ENCODE results near the gene SGO1.

Gene SGO1

GRCh38 chr3:20154928-20155327 lies 31.1 kb downstream of the SGO1 start:
- Histone ChIP-seq H3K36me3 (ENCODE audit: control insufficient read depth, insufficient read depth, low read length) (peaks cover 28% of the 10 kb centered on the region), H3K27me3 (ENCODE audit: control insufficient read depth, insufficient read depth, low read length) (no peaks in the 10 kb centered on the region), H3K27ac (ENCODE audit: low read depth, low read length) (no peak overlapping the region), H3K4me1 (ENCODE audit: control insufficient read depth, insufficient read depth, low read length) (no peaks in the 10 kb centered on the region), H3K9ac (ENCODE audit: low read depth, low read length) (no peak overlapping the region), H3K4me3 (ENCODE audit: low read depth, low read length) (no peak overlapping the region), H3K9me3 (ENCODE audit: control insufficient read depth, insufficient read depth, low read length) (no peaks in the 10 kb centered on the region)

- no peaks in the 10 kb centered on the region for H3K27me3 ChIP-seq (ENCODE audit: control insufficient read depth, insufficient read depth, low read length)
- H3K36me3 ChIP-seq (ENCODE audit: control insufficient read depth, insufficient read depth, low read length): peaks cover 20% of the 10 kb centered on the region
- no peak overlapping the region for H3K27ac ChIP-seq (ENCODE audit: low read depth, low read length)
- H3K4me1 ChIP-seq (ENCODE audit: control insufficient read depth, insufficient read depth, low read length): no peaks in the 10 kb centered on the region
- H3K4me3 ChIP-seq (ENCODE audit: low read depth, low read length): no peak overlapping the region
- no peaks in the 10 kb centered on the region for H3K9me3 ChIP-seq (ENCODE audit: control insufficient read depth, insufficient read depth, low read length)
- H3K9ac ChIP-seq (ENCODE audit: low read depth, low read length): no peak overlapping the region
Observed at GRCh38 chr3:20154078-20154477, 31.9 kb downstream of the SGO1 start.

- no peaks in the 10 kb centered on the region for H3K4me1 ChIP-seq (ENCODE audit: control insufficient read depth, insufficient read depth, low read length)
- H3K36me3 ChIP-seq (ENCODE audit: control insufficient read depth, insufficient read depth, low read length): no peaks in the 10 kb centered on the region
- no peak overlapping the region for H3K4me3 ChIP-seq (ENCODE audit: low read depth, low read length)
- no peaks in the 10 kb centered on the region for H3K9me3 ChIP-seq (ENCODE audit: control insufficient read depth, insufficient read depth, low read length)
- no peaks in the 10 kb centered on the region for H3K27me3 ChIP-seq (ENCODE audit: control insufficient read depth, insufficient read depth, low read length)
- H3K27ac ChIP-seq (ENCODE audit: low read depth, low read length): no peak overlapping the region
- no peak overlapping the region for H3K9ac ChIP-seq (ENCODE audit: low read depth, low read length)
Observed at GRCh38 chr3:20148466-20148865, 37.5 kb downstream of the SGO1 start.

GRCh38 chr3:20147361-20147760 lies 38.6 kb downstream of the SGO1 start:
- Histone ChIP-seq H3K27me3 (ENCODE audit: control insufficient read depth, insufficient read depth, low read length) (no peaks in the 10 kb centered on the region), H3K36me3 (ENCODE audit: control insufficient read depth, insufficient read depth, low read length) (no peaks in the 10 kb centered on the region), H3K27ac (ENCODE audit: low read depth, low read length) (no peak overlapping the region), H3K9ac (ENCODE audit: low read depth, low read length) (no peak overlapping the region), H3K9me3 (ENCODE audit: control insufficient read depth, insufficient read depth, low read length) (no peaks in the 10 kb centered on the region), H3K4me3 (ENCODE audit: low read depth, low read length) (no peak overlapping the region), H3K4me1 (ENCODE audit: control insufficient read depth, insufficient read depth, low read length) (0 out of 2 replicates have a peak, but pooled peaks cover 2% of the 10 kb centered on the region)

GRCh38 chr3:20146301-20146700 lies 39.7 kb downstream of the SGO1 start:
- Histone ChIP-seq H3K9ac (ENCODE audit: low read depth, low read length) (no peak overlapping the region), H3K27ac (ENCODE audit: low read depth, low read length) (no peak overlapping the region), H3K4me1 (ENCODE audit: control insufficient read depth, insufficient read depth, low read length) (0 out of 2 replicates have a peak, but pooled peaks cover 4% of the 10 kb centered on the region), H3K9me3 (ENCODE audit: control insufficient read depth, insufficient read depth, low read length) (no peaks in the 10 kb centered on the region), H3K4me3 (ENCODE audit: low read depth, low read length) (no peak overlapping the region), H3K27me3 (ENCODE audit: control insufficient read depth, insufficient read depth, low read length) (no peaks in the 10 kb centered on the region), H3K36me3 (ENCODE audit: control insufficient read depth, insufficient read depth, low read length) (no peaks in the 10 kb centered on the region)

- Histone ChIP-seq H3K9ac (ENCODE audit: low read depth, low read length) (no peak overlapping the region), H3K27me3 (ENCODE audit: control insufficient read depth, insufficient read depth, low read length) (no peaks in the 10 kb centered on the region), H3K4me3 (ENCODE audit: low read depth, low read length) (no peak overlapping the region), H3K36me3 (ENCODE audit: control insufficient read depth, insufficient read depth, low read length) (no peaks in the 10 kb centered on the region), H3K27ac (ENCODE audit: low read depth, low read length) (no peak overlapping the region), H3K9me3 (ENCODE audit: control insufficient read depth, insufficient read depth, low read length) (no peaks in the 10 kb centered on the region), H3K4me1 (ENCODE audit: control insufficient read depth, insufficient read depth, low read length) (0 out of 2 replicates have a peak, but pooled peaks cover 4% of the 10 kb centered on the region)
Observed at GRCh38 chr3:20145874-20146273, 40.1 kb downstream of the SGO1 start.

- Histone ChIP-seq H3K4me3 (ENCODE audit: low read depth, low read length) (no peak overlapping the region), H3K4me1 (ENCODE audit: control insufficient read depth, insufficient read depth, low read length) (0 out of 2 replicates have a peak, but pooled peaks cover 4% of the 10 kb centered on the region), H3K27me3 (ENCODE audit: control insufficient read depth, insufficient read depth, low read length) (no peaks in the 10 kb centered on the region), H3K9ac (ENCODE audit: low read depth, low read length) (no peak overlapping the region), H3K36me3 (ENCODE audit: control insufficient read depth, insufficient read depth, low read length) (no peaks in the 10 kb centered on the region), H3K9me3 (ENCODE audit: control insufficient read depth, insufficient read depth, low read length) (no peaks in the 10 kb centered on the region), H3K27ac (ENCODE audit: low read depth, low read length) (no peak overlapping the region)
Observed at GRCh38 chr3:20143519-20143918, 42.5 kb downstream of the SGO1 start.

- no peak overlapping the region for H3K4me3 ChIP-seq (ENCODE audit: low read depth, low read length)
- H3K27ac ChIP-seq (ENCODE audit: low read depth, low read length): no peak overlapping the region
- H3K9me3 ChIP-seq (ENCODE audit: control insufficient read depth, insufficient read depth, low read length): no peaks in the 10 kb centered on the region
Observed at GRCh38 chr3:20142517-20142916, 43.5 kb downstream of the SGO1 start.

GRCh38 chr3:20141851-20142250 lies 44.2 kb downstream of the SGO1 start:
- Histone ChIP-seq H3K9ac (ENCODE audit: low read depth, low read length) (no peak overlapping the region), H3K4me1 (ENCODE audit: control insufficient read depth, insufficient read depth, low read length) (0 out of 2 replicates have a peak, but pooled peaks cover 4% of the 10 kb centered on the region), H3K36me3 (ENCODE audit: control insufficient read depth, insufficient read depth, low read length) (no peaks in the 10 kb centered on the region), H3K27me3 (ENCODE audit: control insufficient read depth, insufficient read depth, low read length) (no peaks in the 10 kb centered on the region), H3K9me3 (ENCODE audit: control insufficient read depth, insufficient read depth, low read length) (no peaks in the 10 kb centered on the region), H3K4me3 (ENCODE audit: low read depth, low read length) (no peak overlapping the region), H3K27ac (ENCODE audit: low read depth, low read length) (peak overlapping the region; percentile 39)

More at GRCh38 chr3:20142517-20142916, 43.5 kb downstream of the SGO1 start:
- H3K9ac ChIP-seq (ENCODE audit: low read depth, low read length): no peak overlapping the region
- H3K27me3 ChIP-seq (ENCODE audit: control insufficient read depth, insufficient read depth, low read length): no peaks in the 10 kb centered on the region
- 0 out of 2 replicates have a peak, but pooled peaks cover 4% of the 10 kb centered on the region for H3K4me1 ChIP-seq (ENCODE audit: control insufficient read depth, insufficient read depth, low read length)
- no peaks in the 10 kb centered on the region for H3K36me3 ChIP-seq (ENCODE audit: control insufficient read depth, insufficient read depth, low read length)

GRCh38 chr3:20141316-20141715 lies 44.7 kb downstream of the SGO1 start:
- H3K27me3 ChIP-seq (ENCODE audit: control insufficient read depth, insufficient read depth, low read length): no peaks in the 10 kb centered on the region
- peak overlapping the region; percentile 39 for H3K27ac ChIP-seq (ENCODE audit: low read depth, low read length)

GRCh38 chr3:20140881-20141280 lies 45.1 kb downstream of the SGO1 start:
- Histone ChIP-seq H3K4me1 (ENCODE audit: control insufficient read depth, insufficient read depth, low read length) (0 out of 2 replicates have a peak, but pooled peaks cover 4% of the 10 kb centered on the region), H3K9me3 (ENCODE audit: control insufficient read depth, insufficient read depth, low read length) (no peaks in the 10 kb centered on the region), H3K9ac (ENCODE audit: low read depth, low read length) (no peak overlapping the region), H3K4me3 (ENCODE audit: low read depth, low read length) (no peak overlapping the region), H3K27ac (ENCODE audit: low read depth, low read length) (no peak overlapping the region), H3K36me3 (ENCODE audit: control insufficient read depth, insufficient read depth, low read length) (no peaks in the 10 kb centered on the region), H3K27me3 (ENCODE audit: control insufficient read depth, insufficient read depth, low read length) (no peaks in the 10 kb centered on the region)

More at GRCh38 chr3:20141316-20141715, 44.7 kb downstream of the SGO1 start:
- no peaks in the 10 kb centered on the region for H3K9me3 ChIP-seq (ENCODE audit: control insufficient read depth, insufficient read depth, low read length)
- no peak overlapping the region for H3K4me3 ChIP-seq (ENCODE audit: low read depth, low read length)
- H3K36me3 ChIP-seq (ENCODE audit: control insufficient read depth, insufficient read depth, low read length): no peaks in the 10 kb centered on the region
- no peak overlapping the region for H3K9ac ChIP-seq (ENCODE audit: low read depth, low read length)
- 0 out of 2 replicates have a peak, but pooled peaks cover 4% of the 10 kb centered on the region for H3K4me1 ChIP-seq (ENCODE audit: control insufficient read depth, insufficient read depth, low read length)
